H1 (cell line): Measurements from ENCODE around the gene CXCL1. TPM values are rescaled to one million over a fixed set of nuclear protein-coding genes. Genes with fewer than 3 reads are reported as not detected.

Source experiments
- CTCF ChIA-PET: fragments of 300-600 bp; sonication (Branson Sonifier 250); formaldehyde crosslinking; loops from one replicate; lab custom pipeline; 2021; ENCODE audit not compliant: partially characterized antibody; lab: Charles Lee
- POLR2A ChIA-PET: fragments of 300-600 bp; sonication (Branson Sonifier 250); formaldehyde crosslinking; loops from one replicate; lab custom pipeline; 2021; ENCODE audit warnings: inconsistent platforms; ENCODE audit not compliant: partially characterized antibody; lab: Charles Lee
- DNase-seq, 2 experiments: peaks; one replicate each; pipeline versions ENCODE4 v3.0.0 to v3.0.0-alpha.2; 2010 to 2022; ENCODE audit warnings: low spot score in 2 of 2, low read depth in 1 of 2, mixed read lengths in 1 of 2
- FAIRE-seq: peaks from 2 replicates; lab custom pipeline; 2011; peaks lifted over from hg19 to GRCh38; lab: Jason Lieb, UNC
- H2AFZ ChIP-seq: 2 replicates; pipeline ENCODE4 v1.8.1; 2012; ENCODE audit warnings: low read length, inconsistent platforms
- H2AK5ac ChIP-seq: 2 replicates; pipeline ENCODE4 v1.6.1; 2013; ENCODE audit warnings: low read depth, low read length
- H2BK120ac ChIP-seq: replicated peaks from 2 replicates; pipeline ENCODE3; 2013; ENCODE audit warnings: low read depth, low read length, inconsistent platforms
- H2BK12ac ChIP-seq: 2 replicates; pipeline ENCODE4 v1.6.1; 2013; ENCODE audit warnings: low read depth, low read length
- H2BK15ac ChIP-seq: 2 replicates; pipeline ENCODE4 v1.6.1; 2013; ENCODE audit warnings: low read length
- H2BK20ac ChIP-seq: 2 replicates; pipeline ENCODE4 v1.6.1; 2013; ENCODE audit warnings: low read length
- H2BK5ac ChIP-seq: 2 replicates; pipeline ENCODE4 v1.6.1; 2013; ENCODE audit warnings: low read depth, low read length
- H3K14ac ChIP-seq: 2 replicates; pipeline ENCODE4 v1.6.1; 2013; ENCODE audit warnings: inconsistent platforms; ENCODE audit not compliant: insufficient read length
- H3K18ac ChIP-seq: 2 replicates; pipeline ENCODE4 v1.6.1; 2013; ENCODE audit warnings: low read length; ENCODE audit errors: extremely low read depth
- H3K23ac ChIP-seq: 2 replicates; pipeline ENCODE4 v1.6.1; 2013; ENCODE audit warnings: inconsistent platforms; ENCODE audit not compliant: insufficient read length
- H3K23me2 ChIP-seq: 2 replicates; pipeline ENCODE4 v1.6.1; 2013; ENCODE audit warnings: low read depth, low read length
- H3K27ac ChIP-seq: 2 replicates; pipeline ENCODE4 v1.6.1; 2011; ENCODE audit warnings: low read depth, low read length, inconsistent platforms
- H3K27me3 ChIP-seq, 4 experiments: replicated peaks in 1 of 4; 1 replicate in 1 of 4; 2 replicates in 3 of 4; pipeline versions ENCODE4 v1.6.1 to v1.8.1; 2011 to 2013; ENCODE audit warnings: low read length in 3 of 4, mild to moderate bottlenecking in 3 of 4, inconsistent platforms in 2 of 4, mixed read lengths in 2 of 4, moderate library complexity in 1 of 4; ENCODE audit not compliant: control insufficient read depth in 3 of 4, insufficient read depth in 3 of 4; ENCODE audit errors: extremely low read depth in 1 of 4
- H3K36me3 ChIP-seq, 4 experiments: 2 replicates each; pipeline versions ENCODE4 v1.6.1 to v1.8.1; 2011 to 2013; ENCODE audit warnings: mild to moderate bottlenecking in 4 of 4, low read length in 3 of 4, moderate library complexity in 2 of 4, control low read depth in 1 of 4, inconsistent platforms in 1 of 4; ENCODE audit not compliant: insufficient read depth in 4 of 4, control insufficient read depth in 2 of 4
- H3K4ac ChIP-seq: replicated peaks from 2 replicates; pipeline ENCODE3; 2013; ENCODE audit warnings: low read length, low read depth, mixed read lengths, inconsistent platforms; ENCODE audit not compliant: insufficient read length
- H3K4me1 ChIP-seq, 4 experiments: replicated peaks in 1 of 4; 1 replicate in 1 of 4; 2 replicates in 3 of 4; pipeline versions ENCODE4 v1.6.1 to v1.8.1; 2011 to 2013; ENCODE audit warnings: low read length in 3 of 4, inconsistent platforms in 2 of 4, mixed read lengths in 1 of 4; ENCODE audit not compliant: insufficient read depth in 4 of 4, control insufficient read depth in 3 of 4
- H3K4me2 ChIP-seq, 2 experiments: 2 replicates each; pipeline versions ENCODE4 v1.6.1 to v1.8.1; 2011 to 2013; ENCODE audit warnings: low read depth in 2 of 2, low read length in 2 of 2, control low read depth in 1 of 2, inconsistent platforms in 1 of 2, mild to moderate bottlenecking in 1 of 2; ENCODE audit not compliant: insufficient read depth in 1 of 2
- H3K4me3 ChIP-seq, 4 experiments: fragments of 200-600, 300-600 bp in 1 of 4; sonication (generic), shearing (Covaris generic), sonication (Bioruptor Twin) in 1 of 4; 2 replicates each; pipeline versions ENCODE4 v1.5.1 to v1.8.1; 2011 to 2016; ENCODE audit warnings: low read length in 4 of 4, low read depth in 3 of 4, control low read depth in 2 of 4, inconsistent platforms in 2 of 4, mild to moderate bottlenecking in 2 of 4, mixed read lengths in 1 of 4, moderate library complexity in 1 of 4; ENCODE audit not compliant: insufficient read depth in 2 of 4; ENCODE audit errors: extremely low read depth in 1 of 4
- H3K56ac ChIP-seq: replicated peaks from 2 replicates; pipeline ENCODE3; 2013; ENCODE audit warnings: low read depth, mild to moderate bottlenecking, mixed read lengths, low read length, inconsistent platforms; ENCODE audit not compliant: insufficient read length
- H3K79me1 ChIP-seq: 2 replicates; pipeline ENCODE4 v1.6.1; 2013; ENCODE audit warnings: low read depth, low read length, control low read depth
- H3K79me2 ChIP-seq, 2 experiments: 2 replicates each; pipeline versions ENCODE4 v1.6.1 to v1.8.1; 2012 to 2013; ENCODE audit warnings: low read length in 2 of 2, mild to moderate bottlenecking in 2 of 2, inconsistent platforms in 1 of 2; ENCODE audit not compliant: insufficient read depth in 2 of 2, control insufficient read depth in 1 of 2
- H3K9ac ChIP-seq, 4 experiments: replicated peaks in 1 of 4; 1 replicate in 1 of 4; 2 replicates in 3 of 4; pipeline versions ENCODE4 v1.6.1 to v1.8.1; 2011 to 2013; ENCODE audit warnings: low read depth in 3 of 4, low read length in 3 of 4, control low read depth in 2 of 4, mild to moderate bottlenecking in 2 of 4, moderate library complexity in 2 of 4, inconsistent platforms in 1 of 4; ENCODE audit errors: extremely low read depth in 1 of 4
- H3K9me3 ChIP-seq, 2 experiments: 2 replicates each; pipeline versions ENCODE4 v1.6.1 to v1.8.1; 2012 to 2013; ENCODE audit warnings: mild to moderate bottlenecking in 2 of 2, moderate library complexity in 2 of 2, control low read depth in 1 of 2, inconsistent platforms in 1 of 2, low read depth in 1 of 2, low read length in 1 of 2, mixed read lengths in 1 of 2; ENCODE audit not compliant: insufficient read depth in 2 of 2
- H4K20me1 ChIP-seq, 2 experiments: replicated peaks in 1 of 2; 2 replicates each; pipeline versions ENCODE3 to v1.8.1; 2011 to 2013; ENCODE audit warnings: inconsistent platforms in 2 of 2, low read length in 2 of 2, mild to moderate bottlenecking in 1 of 2; ENCODE audit not compliant: insufficient read depth in 2 of 2, control insufficient read depth in 1 of 2
- H4K5ac ChIP-seq: 2 replicates; pipeline ENCODE4 v1.6.1; 2013; ENCODE audit warnings: low read length, low read depth, mixed read lengths, inconsistent platforms; ENCODE audit not compliant: insufficient read length
- H4K8ac ChIP-seq: 2 replicates; pipeline ENCODE4 v1.8.0; 2013; ENCODE audit warnings: mild to moderate bottlenecking, moderate library complexity, low read length, inconsistent platforms; ENCODE audit not compliant: insufficient read depth; ENCODE audit errors: extremely low read depth
- H4K91ac ChIP-seq: replicated peaks from 2 replicates; pipeline ENCODE3; 2013; ENCODE audit warnings: low read length, mixed read lengths, inconsistent platforms; ENCODE audit not compliant: insufficient read length
- ATF2 ChIP-seq: IDR thresholded peaks from 2 replicates; pipeline ENCODE4 v1.6.1; 2012; ENCODE audit warnings: low read length, inconsistent platforms
- CBX5 ChIP-seq: fragments of 300-800, 300-1000 bp; sonication (generic); IDR thresholded peaks from 2 replicates; pipeline ENCODE4 v1.7.1; 2016; ENCODE audit warnings: antibody characterized with exemption, low read length, low read depth
- EP300 ChIP-seq, 2 experiments: IDR thresholded peaks; 1 replicate in 1 of 2; 2 replicates in 1 of 2; pipeline ENCODE4 v1.6.1; 2011 to 2012; ENCODE audit warnings: low read depth in 2 of 2, low read length in 2 of 2, mild to moderate bottlenecking in 2 of 2, borderline replicate concordance in 1 of 2, inconsistent platforms in 1 of 2, moderate library complexity in 1 of 2
- GTF2F1 ChIP-seq: IDR thresholded peaks from 2 replicates; pipeline ENCODE4 v1.6.1; 2012; ENCODE audit warnings: low read depth, low read length, improper control_type of control experiment, borderline replicate concordance
- RBBP5 ChIP-seq: IDR thresholded peaks from 2 replicates; pipeline ENCODE4 v1.7.1; 2012; ENCODE audit warnings: low read depth, mild to moderate bottlenecking, inconsistent platforms, low read length, moderate library complexity, borderline replicate concordance
- SIN3A ChIP-seq, 2 experiments: IDR thresholded peaks in 1 of 2; conservative IDR thresholded peaks in 1 of 2; 2 replicates each; pipeline ENCODE4 v1.6.1; 2011 to 2012; ENCODE audit warnings: low read length in 2 of 2, improper control_type of control experiment in 1 of 2, low read depth in 1 of 2, mild to moderate bottlenecking in 1 of 2
- TBP ChIP-seq: IDR thresholded peaks from 2 replicates; pipeline ENCODE4 v1.6.1; 2011; ENCODE audit warnings: low read depth, low read length, improper control_type of control experiment
- WGBS, 2 experiments: shearing (Covaris generic) in 1 of 2; methylation state at CpG; one replicate each; pipeline versions ENCODE4 v1.1.6 to v1.1.7; 2013 to 2015; ENCODE audit warnings: low lambda C conversion rate in 2 of 2, mixed read lengths in 2 of 2, inconsistent platforms in 1 of 2, low coverage in 1 of 2, missing lambda C conversion rate in 1 of 2; ENCODE audit not compliant: insufficient replicate concordance in 2 of 2, insufficient coverage in 1 of 2, insufficient read length in 1 of 2; ENCODE audit errors: extremely low coverage in 1 of 2, missing lambda C conversion rate in 1 of 2; 5-methylcytosine and 5-hydroxymethylcytosine counted together
- polyA plus RNA-seq, 7 experiments: library from polyadenylated mRNA; depleted of rRNA in 3 of 7; stranded (reverse) in 5 of 7; unstranded in 2 of 7; fragments of >200 nt in 5 of 7; fragments of 200-250 nt in 2 of 7; gene quantifications; 1 replicate in 5 of 7; 2 replicates in 1 of 7; 4 replicates in 1 of 7; pipeline versions ENCODE4 v1.2.1 to v1.2.3, GENCODE V29; 2011 to 2013; ENCODE audit warnings: missing spikeins in 2 of 7, mixed read lengths in 2 of 7
- total RNA-seq: library from RNA; stranded (reverse); fragmentation: NEBNext Ultra II Directional; extraction: Animal tissue kit (Norgen Biotek cat#: 25700); gene quantifications from 2 replicates; pipeline ENCODE4 v1.2.1, GENCODE V29; 2021

The CXCL1 gene
- total and polyA plus RNA-seq, 2 of the 8 experiments (the other 6 are each of a cell fraction or from before 2014, with no cell fraction given): 0.77 to 0.80 TPM

GRCh38 chr4:73836373-73837279, 32.6 kb upstream of the CXCL1 start, which contains the start of gene CXCL6:
TSS of gene CXCL6 (plus strand) at chr4:73836678. CDS start at chr4:73836751, 73 bp downstream.
- FAIRE-seq (no peak), DNase-seq (peak in 1 of 2 experiments; percentile 79)
- Histone ChIP-seq H2BK120ac (no peak within 1 kb of the TSS), H3K79me2 (no peaks in the 10 kb centered on the region), H3K4me1 (no peaks in the 10 kb centered on the region), H3K4ac (peak within 1 kb of the TSS; percentile 4), H3K14ac (no peak within 1 kb of the TSS), H3K36me3 (no peaks in the 10 kb centered on the region), H4K8ac (peak within 1 kb of the TSS; percentile 73), H3K4me3 (peak within 1 kb of the TSS; percentile 42 to 72 (median 64)), H3K4me2 (peak within 1 kb of the TSS; percentile 66 to 72), H4K91ac (no peak within 1 kb of the TSS), H3K23me2 (peaks cover 4% of the 10 kb centered on the region; the same call in 1 of the 2 replicates), H3K79me1 (no peaks in the 10 kb centered on the region), H3K56ac (no peak within 1 kb of the TSS), H3K27me3 (no peaks in the 10 kb centered on the region; a peak in 1 of 7 replicates), H2AFZ (peak within 1 kb of the TSS; percentile 96), H4K5ac (no peak within 1 kb of the TSS), H3K9ac (peak within 1 kb of the TSS in 3 of 4 experiments; percentile 30 to 61 (median 45); a peak in 3 of 7 replicates), H2AK5ac (no peak within 1 kb of the TSS), H3K27ac (no peak within 1 kb of the TSS), H2BK15ac (peak within 1 kb of the TSS; percentile 53; the same call in 1 of the 2 replicates), H2BK5ac (0 out of 2 replicates have a peak within 1 kb of the TSS, but pooled peaks have one; percentile 56), H2BK20ac (no peak within 1 kb of the TSS), H4K20me1 (no peaks in the 10 kb centered on the region), H2BK12ac (no peak within 1 kb of the TSS), H3K23ac (no peak within 1 kb of the TSS), H3K18ac (peak within 1 kb of the TSS; percentile 83), H3K9me3 (no peaks in the 10 kb centered on the region)
- ChIA-PET CTCF (interaction anchor here (1.1 to 1.9 kb wide), 6 partner anchors 11 to 129 kb away, joined by 3 to 9 read pairs (median 4); partner anchors contain the start of gene CXCL1), POLR2A (interaction anchor here (0.8 kb wide), 1 partner anchor 202 kb away, joined by 3 read pairs; the partner anchor contains the start of gene CXCL3)
- 6% methylated on average over 34 of the region's 41 CpGs; no CpG with 5 or more reads in 1 of the 2 experiments for WGBS, 2 experiments
- peak; percentile 28; the same call in 1 of the 2 replicates for TF ChIP-seq TBP
- no peak for TF ChIP-seq ATF2
- no peak for TF ChIP-seq GTF2F1
- peak; percentile 78; the same call in 1 of the 2 replicates for TF ChIP-seq RBBP5
- 0 out of 4 replicates have a peak, but pooled peaks of 1 of the 2 experiments have one; percentile 34 for TF ChIP-seq SIN3A (conservative IDR thresholded peaks at IDR 0.05 in 1 of 2, IDR thresholded peaks at IDR 0.05 in 1 of 2; ENCODE audit: low read depth in 1 of 2, low read length in 2 of 2)
- no peak for TF ChIP-seq EP300 (IDR thresholded peaks at IDR 0.05; ENCODE audit: borderline replicate concordance in 1 of 2, low read depth in 2 of 2, low read length in 2 of 2)
- no peak for TF ChIP-seq CBX5
